RWPE1 (cell line): ENCODE results near the gene BDKRB2.

ENCODE experiments used
- CTCF ChIA-PET: fragments of 350-600 bp; sonication (Branson Sonifier 250); formaldehyde crosslinking; extraction: SDS; loops from one replicate; lab custom pipeline; 2021; lab: Yijun Ruan, JAX
- POLR2A ChIA-PET: fragments of 400-600 bp; formaldehyde crosslinking; extraction: SDS; loops from one replicate; lab custom pipeline; 2020; ENCODE audit warnings: antibody characterized with exemption; ENCODE audit not compliant: low non-redundant PET; lab: Yijun Ruan, JAX
- DNase-seq: peaks from one replicate; pipeline ENCODE4 v3.0.0; 2012; ENCODE audit warnings: low spot score
- H3K27ac ChIP-seq: fragments of 450-650 bp; 2 replicates; pipeline ENCODE4 v1.5.1; 2017
- CTCF ChIP-seq: fragments of 450-650 bp; conservative IDR thresholded peaks from 2 replicates; pipeline ENCODE4 v1.5.1; 2017; ENCODE audit warnings: low read depth, mild to moderate bottlenecking

Gene BDKRB2

GRCh38 chr14:96279564-96279963 is 74.9 kb downstream of the BDKRB2 start:
- ChIA-PET CTCF (interaction anchor here (0.6 kb wide), 3 partner anchors 34 to 1590 kb away, joined by 3 read pairs; no protein-coding TSS in a partner anchor), POLR2A (no interaction called here)
- no peak overlapping the region for H3K27ac ChIP-seq

GRCh38 chr14:96280104-96280503 is 75.5 kb downstream of the BDKRB2 start:
- ChIA-PET CTCF (no interaction called here), POLR2A (no interaction called here)
- no peak for DNase-seq
- H3K27ac ChIP-seq, result no peak overlapping the region
- TF ChIP-seq CTCF, result no peak

More at GRCh38 chr14:96279564-96279963, 74.9 kb downstream of the BDKRB2 start:
- no peak for DNase-seq
- no peak for TF ChIP-seq CTCF

DNA sequence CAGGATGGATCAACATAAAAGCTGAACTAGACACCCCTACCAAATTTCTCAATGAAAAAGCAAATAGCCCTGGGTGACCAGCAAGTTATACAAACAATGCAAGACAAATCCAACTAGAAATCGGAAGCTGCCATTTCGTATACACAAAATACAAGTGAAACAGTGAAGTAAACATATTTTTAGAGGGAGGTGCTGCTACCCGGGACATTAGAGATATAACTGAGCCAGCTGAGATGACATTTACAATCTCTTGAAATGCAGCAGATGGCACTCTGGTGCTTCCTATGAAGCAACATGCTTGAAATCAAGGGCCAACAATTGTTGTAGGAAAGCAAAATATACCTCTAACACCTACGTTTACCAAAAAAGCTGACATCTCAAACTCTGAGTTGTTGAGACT is 76.8 kb downstream of the BDKRB2 start:
- TF ChIP-seq CTCF, result no peak
- ChIA-PET CTCF (no interaction called here), POLR2A (no interaction called here)
- DNase-seq, result no peak
- H3K27ac ChIP-seq, result no peak overlapping the region

- CTCF ChIA-PET, result no interaction called here
- no peak for TF ChIP-seq CTCF
- POLR2A ChIA-PET, result no interaction called here
- H3K27ac ChIP-seq, result no peak overlapping the region
- no peak for DNase-seq
Measured at GRCh38 chr14:96284008-96284407, 79.4 kb downstream of the BDKRB2 start.

DNA sequence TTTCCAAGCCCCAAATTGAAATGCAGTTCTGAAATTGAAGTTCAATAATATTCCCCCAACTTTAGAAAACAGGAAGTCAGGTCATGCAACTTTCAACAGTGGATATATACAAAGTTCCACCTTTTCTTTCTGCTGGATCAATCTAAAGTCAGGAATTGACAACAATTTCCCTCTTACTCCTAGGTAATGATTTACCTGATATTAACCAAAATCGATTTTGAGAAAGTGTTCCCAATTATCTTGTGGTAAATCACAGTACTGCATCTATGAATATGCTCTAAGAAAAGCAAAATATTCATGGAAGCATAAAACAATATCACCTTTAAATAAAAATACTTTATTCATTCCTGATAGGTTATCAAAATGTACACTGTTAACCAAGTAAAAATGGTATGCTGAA is 79.8 kb downstream of the BDKRB2 start:
- ChIA-PET CTCF (no interaction called here), POLR2A (no interaction called here)
- H3K27ac ChIP-seq, result no peak overlapping the region
- no peak for DNase-seq
- no peak for TF ChIP-seq CTCF

- no peak for DNase-seq
- TF ChIP-seq CTCF, result no peak
- CTCF ChIA-PET, result interaction anchor here (0.5 to 0.7 kb wide), 3 partner anchors 10 to 268 kb away, joined by 3 to 4 read pairs (median 3); no protein-coding TSS in a partner anchor
- POLR2A ChIA-PET, result no interaction called here
- no peak overlapping the region for H3K27ac ChIP-seq
Measured at GRCh38 chr14:96285667-96286066, 81.0 kb downstream of the BDKRB2 start.
